Breast epithelium (tissue), 3 donors: ENCODE measurements around the gene CKS1B.

Experiments
- CTCF ChIP-seq, 3 donors: fragments of 450-650 bp; IDR thresholded peaks; one replicate each; pipeline ENCODE4 v1.5.1; 2016 to 2017; ENCODE audit warnings: antibody characterized with exemption in 3 of 3, mild to moderate bottlenecking in 3 of 3, moderate library complexity in 3 of 3
- POLR2A ChIP-seq: fragments of 450-650 bp; IDR thresholded peaks from one replicate; pipeline ENCODE4 v1.6.1; 2016; ENCODE audit warnings: antibody characterized with exemption, mild to moderate bottlenecking, moderate library complexity
- POLR2AphosphoS5 ChIP-seq, 3 donors: sonication (generic); formaldehyde crosslinking; IDR thresholded peaks; one replicate each; pipeline ENCODE4 v1.6.1; 2017; ENCODE audit warnings: antibody characterized with exemption in 3 of 3

- TF ChIP-seq POLR2AphosphoS5 (IDR thresholded peaks at IDR 0.05) (no peak), POLR2A (no peak), CTCF (IDR thresholded peaks at IDR 0.05) (no peak)
Measured at GRCh38 chr1:154940651-154941194, 33.8 kb upstream of the CKS1B start.
